ENCODE data around the gene GZMM. TPM values are rescaled to one million over a fixed set of nuclear protein-coding genes. Genes with fewer than 3 reads are reported as not detected.

The GZMM gene
- total RNA-seq, 2 experiments from 2014 or later: 42.0 to 49.0 TPM

- peak within 1 kb of the TSS; percentile 92 for H3K4me3 Mint-ChIP-seq
- H3K9me3 Mint-ChIP-seq: no peaks in the 10 kb centered on the region
- H3K27ac Mint-ChIP-seq: peak within 1 kb of the TSS; percentile 98
- H3K27me3 Mint-ChIP-seq: peaks cover 3% of the 10 kb centered on the region
- DNase-seq: peak; percentile 88
- peaks cover 12% of the 10 kb centered on the region for H3K36me3 Mint-ChIP-seq
- peaks cover 33% of the 10 kb centered on the region for H3K4me1 Mint-ChIP-seq
Observed at GRCh38 chr19:507286-508203, 36.3 kb upstream of the GZMM start, which contains the start of gene TPGS1. Gene TPGS1 (plus strand): TSS chr19:507497. CDS start chr19:507507, 10 bp downstream.

DNA sequence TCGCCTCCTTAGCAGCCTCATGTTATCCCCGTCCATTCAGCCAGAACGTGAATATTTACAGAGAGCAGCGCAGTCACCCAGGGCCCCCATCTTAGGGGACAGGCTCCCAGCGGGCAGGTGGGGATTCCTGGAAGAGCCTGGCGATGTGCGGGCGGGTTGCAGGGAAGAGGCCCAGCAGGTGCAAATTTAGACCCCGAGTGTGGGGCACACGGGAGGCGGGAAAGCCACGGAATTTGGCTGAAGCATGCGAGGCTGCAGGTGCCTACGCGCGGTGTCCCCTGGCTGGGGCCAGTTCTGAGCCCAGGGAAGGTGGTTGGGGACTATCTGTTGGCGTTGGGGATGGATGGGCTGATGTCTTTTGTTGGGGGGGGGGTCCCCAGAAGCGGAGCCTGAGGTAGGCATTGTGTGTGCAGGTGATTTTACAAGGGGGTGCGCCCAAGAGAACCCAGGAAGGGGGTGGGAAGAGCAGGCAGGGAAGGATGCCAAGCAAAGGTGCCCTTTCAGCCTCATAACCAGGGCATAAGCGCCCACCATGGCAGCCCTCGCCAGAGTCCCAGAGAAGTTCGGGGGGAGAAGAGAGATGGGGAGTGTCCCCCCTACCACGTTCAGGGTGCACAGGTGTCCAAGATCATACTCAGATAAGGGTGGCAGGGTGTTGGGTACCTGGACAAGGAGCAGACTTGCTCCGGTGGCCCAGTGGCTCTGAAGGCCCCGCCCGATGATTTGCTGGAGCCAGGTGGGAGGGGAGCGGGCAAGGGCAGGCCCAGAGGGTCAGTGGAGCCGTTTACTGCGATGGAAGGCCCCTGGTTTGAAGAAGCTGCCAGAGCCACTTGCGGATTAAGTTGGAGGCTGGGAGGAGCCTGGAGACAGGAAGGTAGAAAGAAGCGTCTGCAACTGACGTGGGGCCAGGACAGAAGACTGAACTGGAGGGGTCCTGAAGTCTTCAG lies 35.4 kb upstream of the GZMM start:
- H3K4me1 Mint-ChIP-seq: peaks cover 32% of the 10 kb centered on the region
- peaks cover 12% of the 10 kb centered on the region for H3K36me3 Mint-ChIP-seq
- peak overlapping the region; percentile 81 for H3K27ac Mint-ChIP-seq
- peak overlapping the region; percentile 92 for H3K4me3 Mint-ChIP-seq
- no peaks in the 10 kb centered on the region for H3K9me3 Mint-ChIP-seq
- H3K27me3 Mint-ChIP-seq: peaks cover 3% of the 10 kb centered on the region
- DNase-seq: no peak

- peak; percentile 96 for DNase-seq
- Mint-ChIP-seq H3K27ac (peak overlapping the region; percentile 95), H3K27me3 (peaks cover 3% of the 10 kb centered on the region), H3K9me3 (no peaks in the 10 kb centered on the region), H3K4me1 (peaks cover 32% of the 10 kb centered on the region), H3K4me3 (peak overlapping the region; percentile 81), H3K36me3 (peaks cover 12% of the 10 kb centered on the region)
Observed at GRCh38 chr19:510606-511100, 33.2 kb upstream of the GZMM start.

DNA sequence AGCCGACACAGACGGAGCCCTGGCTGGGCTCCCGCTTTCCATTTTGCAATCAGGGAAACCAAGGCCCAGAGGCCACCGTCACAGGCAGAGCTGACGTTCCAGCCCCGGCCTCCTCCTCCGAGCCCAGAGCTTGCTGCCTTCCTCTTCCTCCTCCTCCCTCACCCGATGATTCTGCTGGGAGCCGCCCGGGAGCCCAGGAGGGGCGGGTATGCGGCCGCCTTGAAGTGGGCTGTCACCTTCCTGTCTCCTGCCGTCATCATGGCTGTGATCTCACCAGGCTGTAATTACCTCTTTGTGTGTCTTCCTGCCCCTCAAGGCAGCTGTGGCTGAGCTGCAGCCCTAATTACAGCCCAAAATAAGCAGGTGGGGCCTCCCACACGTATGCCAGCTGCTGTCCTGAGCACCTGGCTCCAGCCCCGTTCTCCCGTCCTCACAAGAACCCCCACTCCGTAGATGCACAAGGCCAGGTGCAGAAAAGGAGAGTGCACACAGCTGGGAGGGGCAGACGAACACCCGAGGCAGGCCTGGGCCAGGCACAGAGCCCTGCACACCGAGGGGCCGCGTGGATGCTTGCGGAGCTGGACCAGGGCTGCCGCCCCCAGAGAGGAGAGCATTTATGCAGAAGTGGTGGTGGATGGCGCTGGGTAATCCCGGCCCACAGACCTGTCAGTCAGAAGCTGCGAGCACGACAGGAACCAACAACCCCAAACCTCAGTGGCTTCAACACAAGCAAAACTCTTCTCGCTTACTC lies 32.6 kb upstream of the GZMM start:
- peaks cover 12% of the 10 kb centered on the region for H3K36me3 Mint-ChIP-seq

DNA sequence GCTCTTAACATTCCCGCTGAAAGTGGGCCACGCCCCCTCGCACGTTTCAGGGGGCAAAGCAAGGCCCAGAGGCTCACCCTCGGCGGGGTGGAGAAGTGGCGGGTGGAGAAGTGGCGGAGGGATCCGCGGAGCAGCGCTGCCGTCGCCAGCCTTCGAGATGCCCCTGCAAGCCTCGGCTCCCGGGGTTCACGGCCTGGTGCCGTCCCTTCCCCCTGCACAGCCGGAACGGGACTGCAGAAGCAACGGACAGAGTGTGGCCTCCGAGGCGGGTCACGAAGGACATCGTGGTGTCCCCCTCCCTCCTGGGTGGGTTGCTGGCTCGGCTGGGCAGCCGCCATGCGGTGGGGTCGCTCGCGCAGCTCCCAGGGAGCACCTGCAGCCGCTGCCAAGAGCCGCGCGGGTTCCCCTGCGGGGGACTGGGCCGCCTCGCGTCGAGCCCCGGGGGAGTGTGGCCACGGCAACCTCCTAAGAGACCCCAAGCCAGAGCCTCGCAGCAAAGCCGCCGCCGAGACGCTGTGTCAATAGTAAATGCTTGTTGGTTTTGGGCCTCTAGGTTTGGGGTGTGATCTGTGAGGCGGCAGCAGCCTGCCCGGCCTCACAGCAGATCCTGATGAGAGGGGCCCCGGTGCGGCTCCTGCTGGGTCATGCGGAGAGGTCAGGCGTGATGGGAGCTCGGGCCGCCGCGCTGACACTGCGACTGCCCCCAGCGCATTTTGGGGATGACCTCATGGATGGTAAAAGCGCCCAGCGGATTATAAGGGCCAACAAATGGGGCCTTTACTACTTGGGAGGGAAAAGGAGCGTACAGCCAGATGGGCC lies 31.1 kb upstream of the GZMM start:
- peaks cover 3% of the 10 kb centered on the region for H3K27me3 Mint-ChIP-seq
- H3K4me1 Mint-ChIP-seq: peaks cover 32% of the 10 kb centered on the region
- H3K9me3 Mint-ChIP-seq: no peaks in the 10 kb centered on the region
- no peak overlapping the region for H3K4me3 Mint-ChIP-seq
- H3K27ac Mint-ChIP-seq: no peak overlapping the region
- no peak for DNase-seq
- peaks cover 12% of the 10 kb centered on the region for H3K36me3 Mint-ChIP-seq

More for the DNA sequence above, 32.6 kb upstream of the GZMM start:
- Mint-ChIP-seq H3K4me1 (peaks cover 32% of the 10 kb centered on the region), H3K27me3 (peaks cover 3% of the 10 kb centered on the region), H3K27ac (peak overlapping the region; percentile 95), H3K4me3 (peak overlapping the region; percentile 81), H3K9me3 (no peaks in the 10 kb centered on the region)
- DNase-seq: peak; percentile 83

- H3K9me3 Mint-ChIP-seq: no peaks in the 10 kb centered on the region
- H3K4me1 Mint-ChIP-seq: peaks cover 24% of the 10 kb centered on the region
- H3K4me3 Mint-ChIP-seq: no peak overlapping the region
- no peak for DNase-seq
- H3K36me3 Mint-ChIP-seq: peaks cover 10% of the 10 kb centered on the region
- peaks cover 3% of the 10 kb centered on the region for H3K27me3 Mint-ChIP-seq
- H3K27ac Mint-ChIP-seq: no peak overlapping the region
Observed at GRCh38 chr19:513368-514165, 30.3 kb upstream of the GZMM start.

DNA sequence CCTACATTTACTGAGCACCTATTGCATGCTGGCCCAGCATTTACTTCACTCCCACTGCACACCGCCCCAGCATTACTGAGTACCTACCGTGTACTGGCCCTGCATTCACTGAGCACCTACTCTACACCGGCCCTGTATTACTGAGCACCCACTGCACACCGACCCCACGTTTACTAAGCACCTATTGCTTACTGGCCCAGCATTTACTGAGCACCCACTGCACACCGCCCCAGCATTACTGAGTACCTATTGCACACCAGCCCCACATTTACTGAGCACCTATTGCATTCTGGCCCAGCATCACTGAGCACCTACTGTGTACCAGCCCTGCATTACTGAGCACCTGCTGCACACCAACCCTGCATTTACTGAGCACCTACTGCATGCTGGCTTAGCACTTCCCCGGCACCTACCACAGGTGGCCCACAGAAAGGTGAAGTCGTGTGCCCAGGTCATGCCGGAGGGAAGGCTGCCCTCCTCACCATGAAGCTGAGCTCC lies 29.6 kb upstream of the GZMM start:
- no peak overlapping the region for H3K27ac Mint-ChIP-seq

DNA sequence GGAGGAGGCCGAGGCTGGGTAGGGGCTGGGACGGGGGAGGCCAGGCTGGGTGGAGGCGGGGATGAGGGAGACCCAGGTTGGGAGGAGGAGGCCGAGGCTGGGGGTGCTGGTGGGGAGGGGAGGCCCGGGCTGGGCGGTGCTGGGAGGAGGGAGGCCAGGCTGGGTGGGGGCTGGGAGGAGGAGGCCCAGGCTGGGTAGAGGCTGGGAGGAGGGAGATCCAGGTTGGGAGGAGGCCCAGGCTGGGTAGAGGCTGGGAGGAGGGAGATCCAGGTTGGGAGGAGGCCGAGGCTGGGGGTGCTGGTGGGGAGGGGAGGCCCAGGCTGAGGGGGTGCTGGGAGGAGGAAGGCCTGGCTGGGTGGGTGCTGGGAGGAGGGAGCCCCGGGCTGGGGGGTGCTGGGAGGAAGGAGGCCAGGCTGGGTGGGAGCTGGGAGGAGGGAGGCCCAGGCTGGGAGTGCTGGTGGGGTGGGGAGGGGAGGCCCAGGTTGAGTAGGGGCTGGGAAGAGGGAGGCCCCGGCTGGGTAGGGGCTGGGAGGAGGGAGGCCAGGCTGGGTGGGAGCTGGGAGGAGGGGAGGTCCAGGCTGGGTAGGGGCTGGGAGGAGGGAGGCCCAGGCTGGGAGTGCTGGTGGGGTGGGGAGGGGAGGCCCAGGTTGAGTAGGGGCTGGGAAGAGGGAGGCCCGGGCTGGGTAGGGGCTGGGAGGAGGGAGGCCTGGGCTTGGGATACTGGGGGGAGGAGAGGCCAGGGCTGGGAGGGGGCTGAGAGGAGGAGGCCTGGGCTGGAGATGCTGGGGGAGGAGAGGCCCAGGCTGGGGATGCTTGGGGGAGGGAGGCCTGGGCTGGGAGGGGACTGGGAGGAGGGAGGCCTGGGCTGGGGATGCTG lies 25.9 kb upstream of the GZMM start:
- Mint-ChIP-seq H3K4me1 (no peaks in the 10 kb centered on the region), H3K27ac (no peak overlapping the region), H3K36me3 (no peaks in the 10 kb centered on the region), H3K4me3 (no peak overlapping the region), H3K27me3 (no peaks in the 10 kb centered on the region), H3K9me3 (no peaks in the 10 kb centered on the region)
- DNase-seq: no peak

More for the DNA sequence above, 29.6 kb upstream of the GZMM start:
- Mint-ChIP-seq H3K4me1 (peaks cover 18% of the 10 kb centered on the region), H3K4me3 (no peak overlapping the region), H3K9me3 (no peaks in the 10 kb centered on the region), H3K36me3 (peaks cover 5% of the 10 kb centered on the region), H3K27me3 (peaks cover 3% of the 10 kb centered on the region)
- DNase-seq: no peak

DNA sequence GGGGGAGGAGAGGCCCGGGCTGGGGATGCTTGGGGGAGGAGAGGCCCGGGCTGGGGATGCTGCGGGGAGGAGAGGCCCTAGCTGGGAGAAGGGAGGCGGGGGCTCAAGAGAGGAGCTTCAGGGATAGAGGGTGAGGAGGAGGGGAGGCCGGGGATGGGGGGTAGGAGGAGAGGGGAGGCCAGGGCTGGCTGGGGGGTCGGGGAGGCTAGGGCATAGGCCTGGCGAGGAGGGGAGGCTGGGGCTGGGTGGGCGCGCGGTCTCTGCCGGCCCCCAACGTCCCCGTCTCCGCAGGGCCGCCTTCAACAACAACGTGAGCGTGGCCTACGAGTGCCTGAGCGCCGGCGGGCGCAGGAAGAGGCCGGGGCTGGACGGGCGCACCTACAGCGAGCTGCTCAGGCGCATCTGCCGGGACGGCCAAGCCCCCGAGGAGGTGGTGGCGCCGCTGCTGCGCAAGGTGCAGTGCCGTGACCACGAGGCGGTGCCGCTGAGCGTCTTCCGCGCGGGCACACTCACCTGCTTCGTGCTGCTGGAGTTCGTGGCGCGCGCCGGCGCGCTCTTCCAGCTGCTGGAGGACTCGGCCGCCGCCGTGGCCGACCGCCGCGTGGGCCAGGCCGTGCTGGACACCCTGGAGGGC lies 25.1 kb upstream of the GZMM start:
- Mint-ChIP-seq H3K4me3 (no peak overlapping the region), H3K27ac (no peak overlapping the region), H3K27me3 (no peaks in the 10 kb centered on the region), H3K36me3 (no peaks in the 10 kb centered on the region), H3K9me3 (no peaks in the 10 kb centered on the region), H3K4me1 (no peaks in the 10 kb centered on the region)
- peak; percentile 74 for DNase-seq

GRCh38 chr19:519449-519865 lies 24.4 kb upstream of the GZMM start:
- no peak for DNase-seq
- Mint-ChIP-seq H3K27me3 (no peaks in the 10 kb centered on the region), H3K4me1 (no peaks in the 10 kb centered on the region)

DNA sequence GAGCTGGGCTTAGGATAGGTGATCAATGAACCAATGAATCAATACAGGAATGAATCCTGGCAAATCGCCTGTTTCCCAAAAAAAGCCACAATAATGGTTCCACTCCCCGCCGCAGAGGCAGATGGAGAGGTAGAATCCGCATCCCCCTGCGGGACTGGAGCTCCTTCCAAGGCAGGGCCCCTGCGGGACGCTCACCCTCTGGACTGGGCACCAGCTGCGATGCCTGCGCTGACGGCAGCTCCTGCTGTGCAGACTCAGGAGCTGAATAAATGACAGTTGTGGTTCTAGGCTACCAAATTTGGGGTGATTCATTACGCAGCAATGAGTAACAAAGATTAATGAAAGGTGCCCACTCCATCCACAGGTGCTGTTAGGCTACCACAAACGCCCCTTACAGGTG lies 21.1 kb upstream of the GZMM start:
- Mint-ChIP-seq H3K4me3 (no peak overlapping the region), H3K27ac (no peak overlapping the region), H3K36me3 (no peaks in the 10 kb centered on the region), H3K4me1 (peaks cover 3% of the 10 kb centered on the region), H3K9me3 (no peaks in the 10 kb centered on the region), H3K27me3 (peaks cover 14% of the 10 kb centered on the region)
- DNase-seq: no peak

More at GRCh38 chr19:519449-519865, 24.4 kb upstream of the GZMM start:
- Mint-ChIP-seq H3K9me3 (no peaks in the 10 kb centered on the region), H3K4me3 (no peak overlapping the region), H3K27ac (no peak overlapping the region), H3K36me3 (no peaks in the 10 kb centered on the region)
